Measurements from ENCODE around the gene RCBTB2. TPM values are rescaled to one million over a fixed set of nuclear protein-coding genes. Genes with fewer than 3 reads are reported as not detected.
A peak's percentile ranks its signal among the peaks of the same experiment; 100 is the strongest.
"Not testable (repeated sequence)": the region's sequence is repeated elsewhere in the genome, so short reads cannot be mapped to it uniquely, and the experiment has no call there.

Gene RCBTB2
- 1 to 10 TPM; 1.7 to 9.1 (median 7.6) TPM for total RNA-seq

GRCh38 chr13:48532506-48533499 lies at the start of gene RCBTB2:
RCBTB2 (minus strand) TSS chr13:48533080; CDS start chr13:48521939, 11,141 bp downstream.
- DNase-seq (peak; percentile 96 to 98), ATAC-seq (peak; percentile 95)
- H3K27me3 ChIP-seq = no peaks in the 10 kb centered on the region
- H3K4me1 ChIP-seq = peaks cover 7 to 13% of the 10 kb centered on the region in 2 donors
- H3K9me3 ChIP-seq = no peaks in the 10 kb centered on the region
- H3K36me3 ChIP-seq = no peaks in the 10 kb centered on the region
- in situ Hi-C loops (cut with MboI; ENCODE audit: low sequenced_read_pairs in 4 of 4) (no loop called here), intact Hi-C loops (cut with DNase I; ENCODE audit: low total_unique reads) (loop anchor here (1.0 to 5.0 kb wide), 2 partner anchors 35 to 231 kb away; partner anchors contain the start of gene RB1)
- peak within 1 kb of the TSS; percentile 81 to 94 (median 90) for H3K4me3 ChIP-seq
- no peak for TF ChIP-seq CTCF (IDR thresholded peaks at IDR 0.05 in 4 of 5, conservative IDR thresholded peaks at IDR 0.05 in 1 of 5)
- peak; percentile 83 to 86 for TF ChIP-seq POLR2A (IDR thresholded peaks at IDR 0.05)
- H3K27ac ChIP-seq = peak within 1 kb of the TSS; percentile 92 to 98 (median 94)

DNA sequence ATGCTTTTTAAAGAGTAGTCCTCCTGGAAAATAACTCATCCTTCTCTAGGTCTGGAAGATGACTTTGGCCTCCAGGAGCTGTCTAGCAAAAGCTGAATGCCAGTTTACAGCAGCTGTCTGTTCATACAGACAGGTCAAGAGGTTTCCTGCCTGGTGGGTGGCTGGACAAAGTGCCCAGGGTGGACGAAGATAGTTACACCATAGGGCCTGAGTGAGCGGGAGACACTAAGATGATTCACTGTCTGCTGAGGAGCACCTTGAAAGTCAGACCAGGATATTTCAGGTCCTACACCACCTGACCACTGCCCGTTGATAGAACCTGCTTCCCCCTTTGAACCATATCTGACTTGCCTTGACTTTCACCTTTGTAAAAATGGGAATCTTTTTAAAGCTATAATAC lies 49.2 kb upstream of the RCBTB2 start:
- Histone ChIP-seq H3K27ac (no peak overlapping the region), H3K27me3 (no peaks in the 10 kb centered on the region), H3K4me3 (no peak overlapping the region), H3K36me3 (no peaks in the 10 kb centered on the region), H3K9me3 (no peaks in the 10 kb centered on the region), H3K4me1 (peaks cover 5 to 35% of the 10 kb centered on the region in 2 donors)
- no peak for TF ChIP-seq POLR2A (IDR thresholded peaks at IDR 0.05)
- ATAC-seq (no peak), DNase-seq (no peak)
- intact Hi-C loops (cut with DNase I; ENCODE audit: low total_unique reads) = loop anchor here (5.0 to 10.0 kb wide), 3 partner anchors 185 to 455 kb away; no protein-coding TSS in a partner anchor
- in situ Hi-C loops (cut with MboI; ENCODE audit: low sequenced_read_pairs in 4 of 4) = loop anchor here (5.0 to 25.0 kb wide), 6 partner anchors 63 to 457 kb away; partner anchors contain the start of gene LPAR6 (in 1 of the 4)

GRCh38 chr13:48580896-48581295 lies 48.0 kb upstream of the RCBTB2 start:
- in situ Hi-C loops (cut with MboI; ENCODE audit: low sequenced_read_pairs in 4 of 4) = loop anchor here (5.0 to 25.0 kb wide), 6 partner anchors 64 to 456 kb away; partner anchors contain the start of gene LPAR6 (in 1 of the 4)
- Histone ChIP-seq H3K4me3 (no peak overlapping the region), H3K9me3 (no peaks in the 10 kb centered on the region), H3K36me3 (no peaks in the 10 kb centered on the region), H3K27ac (no peak overlapping the region), H3K4me1 (peaks cover 5 to 27% of the 10 kb centered on the region in 2 donors), H3K27me3 (no peaks in the 10 kb centered on the region)
- ATAC-seq = no peak
- intact Hi-C loops (cut with DNase I; ENCODE audit: low total_unique reads) = loop anchor here (1.0 to 10.0 kb wide), 4 partner anchors 184 to 454 kb away; no protein-coding TSS in a partner anchor
- DNase-seq = no peak
- TF ChIP-seq POLR2A (IDR thresholded peaks at IDR 0.05) = no peak
- TF ChIP-seq CTCF (IDR thresholded peaks at IDR 0.05 in 4 of 5, conservative IDR thresholded peaks at IDR 0.05 in 1 of 5) = no peak

GRCh38 chr13:48580185-48580803 lies 47.4 kb upstream of the RCBTB2 start:
- Histone ChIP-seq H3K9me3 (no peaks in the 10 kb centered on the region), H3K36me3 (no peaks in the 10 kb centered on the region), H3K4me3 (no peak overlapping the region), H3K27me3 (no peaks in the 10 kb centered on the region), H3K4me1 (peaks cover 5 to 23% of the 10 kb centered on the region in 2 donors), H3K27ac (no peak overlapping the region)
- in situ Hi-C loops (cut with MboI; ENCODE audit: low sequenced_read_pairs in 4 of 4) (loop anchor here (5.0 to 25.0 kb wide), 6 partner anchors 65 to 455 kb away; partner anchors contain the start of gene LPAR6 (in 1 of the 4)), intact Hi-C loops (cut with DNase I; ENCODE audit: low total_unique reads) (loop anchor here (1.0 to 10.0 kb wide), 4 partner anchors 183 to 453 kb away; no protein-coding TSS in a partner anchor)
- TF ChIP-seq CTCF (IDR thresholded peaks at IDR 0.05 in 4 of 5, conservative IDR thresholded peaks at IDR 0.05 in 1 of 5) (peak; percentile 58 to 85 (median 76)), POLR2A (IDR thresholded peaks at IDR 0.05) (no peak)
- ATAC-seq = peak; percentile 43 to 48
- peak; percentile 32 to 58 for DNase-seq

DNA sequence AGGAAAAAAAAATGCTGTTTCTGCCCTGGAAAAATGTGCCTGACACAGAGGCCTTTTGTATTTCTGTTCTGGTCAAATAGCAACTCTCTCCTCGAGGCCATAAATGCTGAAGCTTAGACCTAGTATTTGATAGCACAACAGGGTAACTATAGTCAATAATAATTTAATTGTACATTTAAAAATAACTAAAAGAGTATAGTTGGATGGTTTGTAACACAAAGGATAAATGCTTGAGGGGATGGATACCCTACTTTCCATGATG lies 47.0 kb upstream of the RCBTB2 start:
- H3K27me3 ChIP-seq, ATAC-seq, DNase-seq, H3K4me3 ChIP-seq, H3K9me3 ChIP-seq, H3K27ac ChIP-seq, H3K36me3 ChIP-seq: not testable (repeated sequence)
- intact Hi-C loops (cut with DNase I; ENCODE audit: low total_unique reads) (loop anchor here (1.0 to 10.0 kb wide), 5 partner anchors 88 to 453 kb away; no protein-coding TSS in a partner anchor), in situ Hi-C loops (cut with MboI; ENCODE audit: low sequenced_read_pairs in 4 of 4) (loop anchor here (5.0 to 25.0 kb wide), 8 partner anchors 65 to 455 kb away; partner anchors contain the start of gene LPAR6 (in 1 of the 4))
- peaks cover 1 to 19% of the 10 kb centered on the region in 2 donors for H3K4me1 ChIP-seq

Measured in gastrocnemius medialis (tissue), 4 donors.